ENCODE results near the gene KLHL6. TPM values are rescaled to one million over a fixed set of nuclear protein-coding genes. Genes with fewer than 3 reads are reported as not detected.

Gene KLHL6
- polyA plus RNA-seq, 1 experiment: not detected

GRCh38 chr3:183492849-183493179, 62.7 kb downstream of the KLHL6 start:
- Histone ChIP-seq H3K27ac (ENCODE audit: low read depth, low read length) (no peak overlapping the region), H3K27me3 (ENCODE audit: control insufficient read depth, insufficient read depth, low read length) (peaks cover 12% of the 10 kb centered on the region), H3K4me3 (ENCODE audit: low read depth, low read length) (no peak overlapping the region), H3K9me3 (ENCODE audit: control insufficient read depth, insufficient read depth, low read length) (peaks cover 6% of the 10 kb centered on the region)
- ChIA-PET POLR2A (no interaction called here), CTCF (no interaction called here)
- TF ChIP-seq CTCF (IDR thresholded peaks at IDR 0.05; ENCODE audit: low read depth, low read length): no peak
- DNase-seq (ENCODE audit: low read depth, low spot score): no peak

GRCh38 chr3:183491923-183492848, 63.3 kb downstream of the KLHL6 start:
- no peak overlapping the region for H3K27ac ChIP-seq (ENCODE audit: low read depth, low read length)
- CTCF ChIA-PET: interaction anchor here (1.2 kb wide), 1 partner anchor 13 kb away, joined by 4 read pairs; no protein-coding TSS in a partner anchor
- no peak for DNase-seq (ENCODE audit: low read depth, low spot score)
- peaks cover 12% of the 10 kb centered on the region for H3K27me3 ChIP-seq (ENCODE audit: control insufficient read depth, insufficient read depth, low read length)
- no peak overlapping the region for H3K4me3 ChIP-seq (ENCODE audit: low read depth, low read length)
- TF ChIP-seq CTCF (IDR thresholded peaks at IDR 0.05; ENCODE audit: low read depth, low read length): no peak
- POLR2A ChIA-PET: no interaction called here
- peaks cover 6% of the 10 kb centered on the region for H3K9me3 ChIP-seq (ENCODE audit: control insufficient read depth, insufficient read depth, low read length)

GRCh38 chr3:183491109-183491922, 64.2 kb downstream of the KLHL6 start:
- Histone ChIP-seq H3K9me3 (ENCODE audit: control insufficient read depth, insufficient read depth, low read length) (peaks cover 6% of the 10 kb centered on the region), H3K4me3 (ENCODE audit: low read depth, low read length) (no peak overlapping the region), H3K27me3 (ENCODE audit: control insufficient read depth, insufficient read depth, low read length) (peaks cover 12% of the 10 kb centered on the region), H3K27ac (ENCODE audit: low read depth, low read length) (no peak overlapping the region)
- ChIA-PET POLR2A (no interaction called here), CTCF (interaction anchor here (1.2 kb wide), 1 partner anchor 12 kb away, joined by 4 read pairs; no protein-coding TSS in a partner anchor)
- no peak for DNase-seq (ENCODE audit: low read depth, low spot score)
- TF ChIP-seq CTCF (IDR thresholded peaks at IDR 0.05; ENCODE audit: low read depth, low read length): no peak

- Histone ChIP-seq H3K27ac (ENCODE audit: low read depth, low read length) (no peak overlapping the region), H3K4me3 (ENCODE audit: low read depth, low read length) (no peak overlapping the region), H3K9me3 (ENCODE audit: control insufficient read depth, insufficient read depth, low read length) (peaks cover 6% of the 10 kb centered on the region), H3K27me3 (ENCODE audit: control insufficient read depth, insufficient read depth, low read length) (peaks cover 12% of the 10 kb centered on the region)
- ChIA-PET CTCF (interaction anchor here (1.2 to 2.0 kb wide), 2 partner anchors 11 to 394 kb away, joined by 4 to 8 read pairs; partner anchors contain the start of gene PARL), POLR2A (no interaction called here)
- no peak for DNase-seq (ENCODE audit: low read depth, low spot score)
- no peak for TF ChIP-seq CTCF (IDR thresholded peaks at IDR 0.05; ENCODE audit: low read depth, low read length)
Measured at GRCh38 chr3:183490653-183491052, 64.9 kb downstream of the KLHL6 start.
